OCI-M1 (cell line): ENCODE data around the gene ONECUT2.
"Not testable (repeated sequence)": the region's sequence is repeated elsewhere in the genome, so short reads cannot be mapped to it uniquely, and the experiment has no call there.

ENCODE experiments used
- DNase-seq: peaks from one replicate; lab custom pipeline; 2025; lab: John Stamatoyannopoulos, UW

The ONECUT2 gene

GRCh38 chr18:57434536-57435494 is at the start of gene ONECUT2:
ONECUT2 (plus strand) TSS chr18:57435374; CDS start chr18:57435717, 343 bp downstream.
- peak; percentile 96 for DNase-seq

- DNase-seq, result no peak
Measured at GRCh38 chr18:57389271-57389670, 45.9 kb upstream of the ONECUT2 start.

GRCh38 chr18:57390044-57390443 is 45.1 kb upstream of the ONECUT2 start:
- DNase-seq, result no peak

DNA sequence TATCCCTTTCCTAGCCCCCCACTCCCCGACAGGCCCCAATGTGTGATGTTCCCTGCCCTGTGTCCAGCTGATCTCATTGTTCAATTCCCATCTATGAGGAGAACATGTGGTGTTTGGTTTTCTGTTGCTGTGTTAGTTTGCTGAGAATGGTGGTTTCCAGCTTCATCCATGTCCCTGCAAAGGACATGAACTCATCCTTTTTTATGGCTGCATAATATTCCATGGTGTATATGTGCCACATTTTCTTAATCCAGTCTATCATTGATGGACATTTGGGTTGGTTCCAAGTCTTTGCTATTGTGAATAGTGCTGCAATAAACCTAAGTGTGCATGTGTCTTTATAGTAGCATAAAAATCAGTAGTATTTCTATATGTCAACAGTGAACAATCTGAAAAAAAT is 40.4 kb upstream of the ONECUT2 start:
- DNase-seq, result not testable (repeated sequence)

DNA sequence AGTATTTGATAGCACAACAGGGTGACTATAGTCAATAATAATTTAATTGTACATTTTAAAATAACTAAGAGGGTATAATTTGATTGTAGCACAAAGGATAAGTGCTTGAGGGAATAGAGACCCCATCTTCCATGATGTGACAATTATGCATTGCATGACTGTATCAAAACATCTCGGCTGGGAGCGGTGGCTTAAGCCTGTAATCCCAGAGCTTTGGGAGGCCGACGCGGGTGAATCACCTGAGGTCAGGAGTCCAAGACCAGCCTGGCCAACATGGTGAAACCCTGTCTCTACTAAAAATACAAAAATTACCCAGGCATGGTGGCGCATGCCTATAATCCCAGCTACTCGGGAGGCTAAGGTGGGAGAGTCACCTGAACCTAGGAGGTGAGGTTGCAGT is 38.3 kb upstream of the ONECUT2 start:
- not testable (repeated sequence) for DNase-seq

DNA sequence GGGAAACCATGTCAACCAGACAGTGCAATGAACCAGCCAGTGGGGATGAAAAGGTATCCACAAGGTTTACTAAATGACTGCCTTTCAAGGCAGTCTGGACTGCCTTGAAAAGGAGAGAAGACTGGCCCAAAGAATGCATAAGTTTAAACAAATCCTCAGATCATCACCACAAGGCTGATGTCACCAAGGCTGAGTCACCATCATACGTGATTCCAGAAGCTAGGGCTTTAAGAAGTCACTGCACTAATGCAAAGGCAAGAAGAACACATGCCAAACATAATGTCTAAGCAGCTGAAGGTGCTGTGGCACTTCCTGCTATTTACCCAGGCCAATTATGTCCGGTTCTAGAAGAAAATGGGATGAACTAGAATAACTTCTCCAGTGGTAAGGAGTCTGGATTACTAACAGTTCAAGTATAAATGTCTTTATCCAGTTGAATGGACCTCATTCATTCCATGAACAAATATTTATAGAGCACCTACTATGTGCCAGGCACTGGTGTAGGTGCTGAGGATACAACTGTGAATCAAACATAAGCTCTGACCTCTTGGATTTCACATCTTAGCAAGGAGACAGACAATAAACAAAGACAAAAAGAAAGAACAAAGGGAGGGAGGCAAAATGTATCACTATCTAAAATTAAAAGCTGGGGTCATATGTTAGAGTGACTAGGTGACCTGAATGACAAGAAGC is 37.6 kb upstream of the ONECUT2 start:
- peak; percentile 62 for DNase-seq

GRCh38 chr18:57404345-57404744 is 30.8 kb upstream of the ONECUT2 start:
- DNase-seq, result no peak

DNA sequence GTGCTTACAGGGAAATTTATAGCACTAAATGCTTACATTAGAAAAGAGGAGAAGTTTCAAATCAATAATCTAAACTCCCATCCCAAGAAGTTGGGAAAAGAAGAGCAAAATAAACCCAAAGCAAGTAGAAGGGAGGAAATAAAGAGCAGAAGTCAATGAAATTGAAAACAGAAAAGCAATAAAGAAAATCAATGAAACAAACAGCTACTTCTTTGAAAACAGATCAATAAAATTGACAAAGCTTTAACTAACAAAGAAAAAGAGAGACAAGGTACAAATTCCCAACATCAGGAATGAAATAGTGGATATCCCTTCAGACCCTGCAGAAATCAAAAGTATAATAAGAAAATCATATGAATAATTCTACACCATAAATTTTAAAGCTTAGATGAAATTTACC is 25.5 kb upstream of the ONECUT2 start:
- no peak for DNase-seq

- DNase-seq, result peak; percentile 34
Measured at GRCh38 chr18:57410749-57411148, 24.4 kb upstream of the ONECUT2 start.

GRCh38 chr18:57416542-57416941 is 18.6 kb upstream of the ONECUT2 start:
- DNase-seq, result no peak

DNA sequence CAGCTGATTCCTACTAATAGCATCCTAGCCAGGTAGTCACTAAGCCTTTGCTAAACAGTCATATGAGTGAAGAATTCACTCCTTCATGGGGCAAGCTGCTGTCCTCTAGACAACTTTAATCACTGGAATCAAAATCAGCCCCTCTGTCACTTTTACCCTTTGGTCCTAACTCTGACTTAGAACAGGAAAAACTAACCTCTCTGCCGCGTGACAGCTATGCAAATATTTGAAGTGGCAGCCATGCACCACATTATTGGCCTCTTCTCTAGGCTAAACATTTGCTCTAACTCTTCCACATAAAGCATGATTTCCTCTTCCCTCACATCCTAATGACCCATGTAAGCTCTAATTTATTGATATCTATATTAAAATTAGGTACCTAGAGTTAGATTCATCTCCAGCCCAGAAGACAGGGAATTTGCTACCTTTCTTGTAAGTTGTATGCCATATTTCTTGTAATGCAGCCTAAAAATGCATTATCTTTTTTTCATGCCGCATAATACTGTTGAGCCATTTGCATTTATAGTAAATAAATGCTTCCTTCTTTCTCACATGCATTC is 12.8 kb upstream of the ONECUT2 start:
- DNase-seq, result no peak

DNA sequence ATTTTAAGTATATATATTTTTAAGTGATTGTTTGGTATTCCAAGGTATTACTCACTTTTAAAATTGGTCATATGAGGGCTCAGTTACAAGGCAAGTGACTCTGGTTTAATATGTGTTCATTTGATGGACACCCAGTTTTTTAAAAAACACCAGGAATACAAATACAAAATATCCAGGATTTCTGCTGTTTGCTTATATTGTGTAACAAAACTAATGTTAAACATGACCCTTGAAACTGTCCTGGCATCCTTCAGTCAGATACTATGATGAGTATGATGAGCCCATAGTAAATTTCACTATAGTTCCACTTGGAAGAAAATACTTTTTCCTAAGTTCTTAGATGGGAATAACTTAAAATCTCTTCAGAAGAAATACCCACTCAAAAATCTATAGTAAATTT is 11.4 kb upstream of the ONECUT2 start:
- DNase-seq, result no peak

GRCh38 chr18:57425096-57425495 is 10.1 kb upstream of the ONECUT2 start:
- DNase-seq, result no peak

DNA sequence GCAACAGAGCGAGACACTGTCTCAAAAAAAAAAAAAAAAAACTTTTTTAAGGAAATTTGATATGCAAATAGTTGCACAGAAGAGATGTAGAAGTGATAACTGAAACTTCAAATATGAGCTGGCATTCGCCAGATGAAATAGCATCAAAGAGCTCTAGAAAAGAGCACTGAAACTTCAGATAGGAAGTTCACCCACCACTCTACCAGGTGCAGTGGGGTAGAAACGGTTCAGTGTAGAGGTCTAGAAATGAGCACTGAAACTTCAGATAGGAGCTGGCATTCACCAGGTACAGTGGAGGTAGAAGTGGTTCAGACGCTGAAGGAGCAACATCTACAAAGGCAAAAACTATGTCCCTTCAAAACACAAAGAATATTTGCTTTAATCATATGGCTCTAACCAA is 9.0 kb upstream of the ONECUT2 start:
- no peak for DNase-seq

GRCh38 chr18:57427429-57428201 is 7.6 kb upstream of the ONECUT2 start:
- no peak for DNase-seq

- DNase-seq, result no peak
Measured at GRCh38 chr18:57428221-57429150, 6.7 kb upstream of the ONECUT2 start.

DNA sequence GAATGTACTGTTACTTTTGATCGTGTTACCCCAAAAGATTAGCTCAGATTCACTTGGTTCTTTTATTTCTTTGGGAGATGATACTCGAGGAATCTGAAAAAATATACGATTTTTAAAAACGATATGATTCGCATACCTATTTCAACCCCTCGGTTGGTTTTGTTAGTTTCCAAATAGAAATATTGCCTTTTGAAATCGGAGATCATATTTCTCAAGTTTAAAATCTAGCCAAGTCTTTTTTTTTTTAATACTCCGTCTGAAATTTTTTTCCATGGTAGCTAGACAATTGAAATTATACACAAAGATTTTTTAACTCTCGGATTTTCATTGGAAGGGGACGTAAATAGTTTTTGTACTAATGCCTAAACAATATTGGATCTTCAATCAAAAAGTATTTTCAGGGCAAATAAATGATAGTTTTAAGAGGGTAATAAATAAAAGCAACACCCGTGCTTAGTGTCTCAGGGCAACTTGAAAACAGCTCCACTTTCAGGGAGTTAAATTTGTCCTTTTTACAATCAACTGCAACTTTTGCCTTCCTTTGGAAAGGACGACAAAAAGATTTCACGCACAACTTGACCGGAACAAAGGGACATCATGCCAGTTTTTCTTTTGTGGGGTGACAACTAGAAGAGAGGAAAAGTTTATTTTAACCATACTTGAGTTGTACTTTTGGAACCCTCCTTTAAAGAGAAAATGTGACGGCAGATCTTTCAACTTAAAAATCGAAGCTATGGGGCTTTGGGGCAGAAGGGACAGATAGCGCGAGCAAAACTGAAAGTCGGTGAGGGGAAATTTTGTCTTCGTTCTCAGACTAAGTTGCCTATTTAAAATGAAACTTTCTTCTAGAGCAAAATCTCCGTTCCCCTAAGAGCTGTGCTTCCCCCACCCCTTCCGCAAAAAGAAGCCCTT is 5.8 kb upstream of the ONECUT2 start:
- no peak for DNase-seq

- DNase-seq, result no peak
Measured at GRCh38 chr18:57430079-57431001, 4.8 kb upstream of the ONECUT2 start.

DNA sequence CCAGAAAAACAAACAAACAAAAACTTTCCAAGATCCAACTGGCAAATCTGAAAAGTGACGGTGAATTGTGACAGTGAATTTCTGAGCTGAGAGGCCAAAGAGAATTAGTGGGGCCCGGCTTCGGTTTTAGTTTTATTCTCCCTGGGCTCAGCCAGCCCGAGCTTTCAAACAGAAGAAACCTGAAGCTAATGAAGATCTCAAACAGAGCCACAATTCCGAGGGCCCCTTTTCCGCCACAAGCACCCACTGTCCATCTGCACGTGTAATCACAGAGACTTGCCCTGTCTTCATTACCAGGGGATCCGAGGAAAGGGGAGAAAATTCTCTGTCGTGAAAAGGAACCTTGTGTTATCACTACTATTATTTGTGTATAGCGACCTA is 4.2 kb upstream of the ONECUT2 start:
- no peak for DNase-seq
